GM11168 (cell line): ENCODE results near the gene YIPF2.
"Not testable (repeated sequence)": the region's sequence is repeated elsewhere in the genome, so short reads cannot be mapped to it uniquely, and the experiment has no call there.

Experiments
- in situ Hi-C: fragments of 300-500 bp; cut with MboI; formaldehyde crosslinking; loops from one replicate; pipeline ENCODE4 v1.12.0; 2022; ENCODE audit warnings: low sequenced_read_pairs; ENCODE audit not compliant: unreplicated experiment

YIPF2 gene

DNA sequence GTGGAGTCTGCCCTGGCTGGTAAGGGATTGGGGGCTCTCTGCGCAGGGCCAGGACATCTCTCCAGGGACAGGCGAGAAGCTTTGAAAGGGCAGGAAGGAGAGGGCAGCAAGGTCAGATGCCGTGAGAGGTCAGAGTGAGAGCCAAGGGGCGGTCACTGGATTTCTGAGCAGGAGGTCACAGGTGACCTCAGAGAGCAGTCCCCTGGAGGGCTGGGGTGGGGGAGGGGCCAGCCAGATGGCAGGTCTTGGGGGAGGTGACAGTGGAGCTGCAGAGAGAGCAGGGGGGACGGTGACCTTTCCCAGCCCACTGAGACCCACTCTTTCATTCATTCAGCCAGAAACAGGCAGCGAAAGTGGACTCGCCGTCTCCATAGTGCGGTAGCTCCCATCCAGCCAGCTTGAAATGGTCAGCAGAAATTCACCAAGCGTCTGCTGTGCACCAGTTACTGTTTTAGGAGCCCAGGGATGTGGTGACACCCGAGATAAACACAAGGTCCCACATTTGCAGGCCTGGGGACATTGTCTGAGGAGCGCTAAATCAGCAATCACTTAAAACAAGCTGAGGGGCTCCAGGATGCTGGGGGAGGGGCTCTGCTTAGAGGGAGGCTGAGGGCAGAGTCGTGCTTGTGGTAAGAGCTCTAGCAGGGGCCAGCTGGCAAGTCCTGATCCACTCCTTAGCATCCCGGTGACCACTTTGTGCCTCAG is 46.9 kb downstream of the YIPF2 start:
- in situ Hi-C loops: no loop called here

DNA sequence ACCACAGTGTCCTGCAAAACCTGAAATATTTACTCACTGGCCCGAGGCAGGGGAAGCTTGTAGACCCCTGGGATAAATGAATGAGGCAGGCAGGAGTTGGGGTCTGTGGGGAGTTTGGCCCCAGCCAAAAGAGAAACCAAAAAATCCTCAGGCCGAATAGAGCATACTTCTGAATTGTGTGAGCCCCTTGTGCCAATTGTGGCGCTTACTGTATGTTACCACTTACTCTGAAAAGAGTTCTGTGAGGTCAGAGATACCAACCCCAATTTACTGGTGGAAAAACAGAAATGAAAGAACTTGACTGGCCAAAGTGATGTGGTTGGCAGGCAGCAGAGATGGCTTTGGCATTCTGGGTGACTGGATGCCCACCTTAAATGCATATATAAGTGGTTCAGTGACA is 50.2 kb downstream of the YIPF2 start:
- in situ Hi-C loops: no loop called here

DNA sequence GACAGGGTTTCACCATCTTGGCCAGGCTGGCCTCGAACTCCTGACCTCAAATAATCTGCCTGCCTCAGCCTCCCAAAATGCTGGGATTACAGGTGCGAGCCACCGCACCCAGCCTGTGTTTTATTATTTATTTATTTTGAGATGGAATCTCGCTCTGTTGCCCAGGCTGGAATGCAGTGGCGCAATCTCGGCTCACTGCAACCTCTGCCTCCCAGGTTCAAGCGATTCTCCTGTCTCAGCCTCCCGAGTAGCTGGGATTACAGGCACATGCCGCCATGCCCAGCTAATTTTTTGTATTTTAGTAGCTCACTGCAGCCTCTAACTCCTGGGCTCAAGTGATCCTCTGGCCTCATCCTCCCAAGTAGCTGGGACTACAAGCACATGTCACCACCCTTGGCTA is 50.8 kb downstream of the YIPF2 start:
- in situ Hi-C loops: not testable (repeated sequence)

DNA sequence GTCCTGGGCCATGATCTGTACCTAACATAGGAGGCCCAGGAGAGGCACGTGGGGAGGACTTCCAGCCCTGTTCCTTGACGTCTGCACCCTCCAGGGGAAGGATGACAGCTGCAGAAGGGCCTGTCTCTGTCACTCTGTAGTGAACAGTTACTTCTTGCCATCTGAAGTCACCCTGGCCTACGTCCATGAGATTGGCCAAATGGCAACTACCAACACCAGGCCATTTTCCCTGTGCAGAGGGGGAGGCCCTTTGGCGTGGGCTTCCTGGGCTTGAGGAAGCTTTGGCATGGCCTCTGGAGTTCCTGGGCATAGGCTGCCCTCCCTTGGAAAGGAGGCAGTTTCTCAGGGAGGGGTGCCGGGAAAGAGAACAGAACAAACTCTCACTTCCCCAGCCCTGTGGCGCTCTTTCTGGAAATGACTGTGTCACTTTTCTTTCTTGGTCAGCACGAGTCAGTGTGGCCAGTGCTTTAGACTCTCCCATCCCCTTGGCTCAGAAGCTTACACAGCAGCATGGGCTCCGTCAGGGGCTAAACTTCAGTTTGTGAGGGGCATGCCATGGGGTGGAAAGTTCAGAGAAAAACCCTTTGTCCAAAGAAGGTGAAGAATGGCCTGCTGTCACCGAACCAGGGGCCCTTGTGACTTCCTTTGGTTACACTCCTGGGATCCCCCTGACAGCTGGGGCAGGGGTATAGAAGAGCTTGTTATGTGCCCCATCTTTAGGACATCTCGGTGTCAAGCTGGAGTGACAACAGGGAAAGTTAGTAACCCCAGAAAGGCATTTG is 51.8 kb downstream of the YIPF2 start:
- in situ Hi-C loops: no loop called here

DNA sequence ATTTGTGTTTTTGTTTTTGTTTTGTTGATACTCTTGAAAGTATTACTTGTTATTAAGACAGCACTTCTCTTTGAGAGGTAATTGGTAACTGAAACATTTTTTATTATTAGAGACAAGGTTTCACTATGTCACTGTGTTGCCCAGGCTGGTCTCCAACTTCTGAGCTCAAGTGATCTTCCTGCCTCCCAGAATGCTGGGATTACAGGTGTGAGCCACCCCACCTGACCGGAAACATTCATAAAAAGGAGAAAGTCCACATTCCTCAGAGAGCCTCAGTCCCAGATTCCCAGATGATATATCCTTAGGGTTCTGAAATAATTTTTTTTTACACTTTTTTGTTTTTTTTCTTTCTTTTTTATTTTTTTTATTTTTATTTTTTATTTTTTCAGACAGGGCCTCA is 54.4 kb downstream of the YIPF2 start:
- in situ Hi-C loops: no loop called here

DNA sequence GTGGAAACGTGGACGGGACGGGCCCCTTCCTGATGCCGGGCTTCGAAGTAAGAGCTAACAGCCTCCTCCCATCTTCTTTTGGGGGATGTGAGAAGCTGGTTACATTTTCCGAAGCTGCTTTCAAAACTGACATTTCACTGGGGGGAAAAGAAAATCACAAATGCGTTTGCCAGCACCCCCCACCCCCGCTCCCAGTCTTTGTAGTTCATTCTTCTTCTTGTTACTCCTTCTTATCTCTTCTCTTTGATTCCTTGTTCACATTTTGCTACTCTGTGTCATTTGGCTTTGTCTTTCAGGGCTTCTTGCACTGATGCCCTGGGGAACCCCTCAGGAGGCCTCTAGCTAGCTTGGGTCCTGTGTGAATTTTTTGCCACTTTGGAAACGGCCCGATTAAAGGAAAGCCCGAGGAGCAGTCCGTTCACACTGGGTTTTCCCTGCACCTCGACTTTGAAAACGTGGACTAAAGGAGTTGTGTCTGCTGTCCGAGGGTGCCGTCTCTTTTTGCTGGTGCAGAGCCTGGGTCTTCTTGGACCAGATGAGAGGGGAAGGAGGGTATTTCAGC is 55.8 kb downstream of the YIPF2 start:
- in situ Hi-C loops: no loop called here
